PFSK-1 (cell line): ENCODE results near the gene LMAN2.

ENCODE experiments used
- POLR2AphosphoS5 ChIP-seq: IDR thresholded peaks from 2 replicates; pipeline ENCODE4 v1.6.1; 2012; ENCODE audit warnings: low read depth, mild to moderate bottlenecking, control low read depth, low read length, moderate library complexity
- SIN3A ChIP-seq: IDR thresholded peaks from 2 replicates; pipeline ENCODE4 v1.6.1; 2012; ENCODE audit warnings: mild to moderate bottlenecking, low read length, moderate library complexity, borderline replicate concordance; ENCODE audit not compliant: insufficient read depth
- TAF1 ChIP-seq: IDR thresholded peaks from 2 replicates; pipeline ENCODE4 v1.6.1; 2012; ENCODE audit warnings: low read length, control low read depth, borderline replicate concordance; ENCODE audit not compliant: insufficient read depth
- TF ChIP-seq, protein P1 (sequence below), 2 experiments: IDR thresholded peaks; 2 replicates each; pipeline versions ENCODE4 v1.6.1 to v1.8.0; 2011 to 2012; ENCODE audit warnings: low read depth in 2 of 2, low read length in 2 of 2, control low read depth in 1 of 2, inconsistent platforms in 1 of 2, mild to moderate bottlenecking in 1 of 2, moderate library complexity in 1 of 2; ENCODE audit not compliant: insufficient read depth in 1 of 2

DNA sequence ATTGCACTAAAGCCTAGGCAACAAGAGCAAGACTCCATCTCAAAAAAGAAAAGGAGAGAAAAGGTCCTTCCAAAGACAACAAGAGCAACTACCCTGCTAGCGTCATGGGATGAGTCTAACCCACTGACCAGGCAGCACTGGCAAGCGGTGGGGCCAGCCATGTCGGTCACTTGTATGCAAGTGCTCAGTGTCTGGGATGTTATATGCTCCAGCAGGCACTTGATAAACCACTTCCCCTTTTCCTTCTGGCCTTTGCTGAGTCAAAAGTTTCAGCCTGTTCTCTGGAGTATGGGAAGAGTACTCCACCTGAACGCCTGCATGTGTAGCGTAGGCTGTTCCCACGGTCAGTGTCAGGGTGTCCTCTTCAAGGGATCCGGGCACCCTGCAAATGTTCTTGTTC is 30.6 kb downstream of the LMAN2 start:
- TF ChIP-seq, protein P1, sequence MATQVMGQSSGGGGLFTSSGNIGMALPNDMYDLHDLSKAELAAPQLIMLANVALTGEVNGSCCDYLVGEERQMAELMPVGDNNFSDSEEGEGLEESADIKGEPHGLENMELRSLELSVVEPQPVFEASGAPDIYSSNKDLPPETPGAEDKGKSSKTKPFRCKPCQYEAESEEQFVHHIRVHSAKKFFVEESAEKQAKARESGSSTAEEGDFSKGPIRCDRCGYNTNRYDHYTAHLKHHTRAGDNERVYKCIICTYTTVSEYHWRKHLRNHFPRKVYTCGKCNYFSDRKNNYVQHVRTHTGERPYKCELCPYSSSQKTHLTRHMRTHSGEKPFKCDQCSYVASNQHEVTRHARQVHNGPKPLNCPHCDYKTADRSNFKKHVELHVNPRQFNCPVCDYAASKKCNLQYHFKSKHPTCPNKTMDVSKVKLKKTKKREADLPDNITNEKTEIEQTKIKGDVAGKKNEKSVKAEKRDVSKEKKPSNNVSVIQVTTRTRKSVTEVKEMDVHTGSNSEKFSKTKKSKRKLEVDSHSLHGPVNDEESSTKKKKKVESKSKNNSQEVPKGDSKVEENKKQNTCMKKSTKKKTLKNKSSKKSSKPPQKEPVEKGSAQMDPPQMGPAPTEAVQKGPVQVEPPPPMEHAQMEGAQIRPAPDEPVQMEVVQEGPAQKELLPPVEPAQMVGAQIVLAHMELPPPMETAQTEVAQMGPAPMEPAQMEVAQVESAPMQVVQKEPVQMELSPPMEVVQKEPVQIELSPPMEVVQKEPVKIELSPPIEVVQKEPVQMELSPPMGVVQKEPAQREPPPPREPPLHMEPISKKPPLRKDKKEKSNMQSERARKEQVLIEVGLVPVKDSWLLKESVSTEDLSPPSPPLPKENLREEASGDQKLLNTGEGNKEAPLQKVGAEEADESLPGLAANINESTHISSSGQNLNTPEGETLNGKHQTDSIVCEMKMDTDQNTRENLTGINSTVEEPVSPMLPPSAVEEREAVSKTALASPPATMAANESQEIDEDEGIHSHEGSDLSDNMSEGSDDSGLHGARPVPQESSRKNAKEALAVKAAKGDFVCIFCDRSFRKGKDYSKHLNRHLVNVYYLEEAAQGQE (IDR thresholded peaks at IDR 0.05; ENCODE audit: insufficient read depth in 1 of 2, low read depth in 2 of 2, low read length in 2 of 2), result no peak
- TF ChIP-seq POLR2AphosphoS5 (no peak), SIN3A (no peak), TAF1 (no peak)
